ENCODE results near the gene NOL9.
A peak's percentile ranks its signal among the peaks of the same experiment; 100 is the strongest.
"Not testable (repeated sequence)": the region's sequence is repeated elsewhere in the genome, so short reads cannot be mapped to it uniquely, and the experiment has no call there.

Gene NOL9

DNA sequence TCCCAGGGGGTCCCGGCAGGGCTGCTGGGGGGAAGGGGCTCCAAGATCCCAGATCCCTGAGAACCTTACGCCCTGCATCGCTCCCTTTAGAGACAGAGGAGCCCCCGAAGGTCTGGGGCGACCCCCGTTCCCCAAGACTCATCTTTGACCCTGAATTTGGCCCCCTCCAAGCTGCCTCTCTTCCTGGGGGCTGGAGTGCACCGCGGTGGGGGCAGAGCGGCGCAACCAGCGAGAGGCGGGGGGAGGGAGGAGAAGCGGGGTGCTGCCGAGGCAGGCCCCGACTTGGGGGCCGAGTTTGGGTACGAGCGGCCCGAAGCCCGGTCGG, 57.5 kb downstream of the NOL9 start:
- H3K9ac ChIP-seq, result peak overlapping the region in 5 of 11 experiments; percentile 5 to 52 (median 24); a peak in 5 of 22 replicates
- H3K4me2 ChIP-seq, result peak overlapping the region; percentile 55 to 98 (median 96)

DNA sequence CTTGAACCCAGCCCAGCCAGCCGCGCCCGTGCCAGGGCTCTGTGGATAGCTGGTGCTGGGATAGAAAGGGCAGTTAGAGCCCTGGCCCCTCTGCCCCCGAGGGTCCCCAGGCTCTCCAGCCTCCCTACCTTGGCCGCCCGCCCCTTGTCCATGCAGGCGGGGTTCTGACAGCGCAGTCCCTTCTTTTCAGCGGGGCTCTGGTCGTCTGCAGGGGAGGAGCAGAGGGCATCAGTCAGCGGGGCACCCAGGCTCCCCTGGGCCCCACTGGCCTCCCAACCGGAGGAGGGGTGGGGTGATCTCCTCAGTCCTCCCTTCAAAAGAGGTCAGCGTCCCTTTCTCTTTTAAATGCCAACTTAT, 58.0 kb downstream of the NOL9 start:
- H3K4me1 ChIP-seq, result peaks cover 43 to 82% (median 70%) of the 10 kb centered on the region in 10 experiments
- peak overlapping the region; percentile 55 to 98 (median 96) for H3K4me2 ChIP-seq
- H3K9ac ChIP-seq, result peak overlapping the region in 4 of 11 experiments; percentile 22 to 52 (median 29); a peak in 5 of 22 replicates
- H3K27me3 ChIP-seq, result peaks cover 0 to 64% (median 10%) of the 10 kb centered on the region in 11 experiments; a peak in 17 of 22 replicates
- TF ChIP-seq Cebpa-rat (IDR thresholded peaks at IDR 0.05), result no peak
- H4K20me1 ChIP-seq, result peaks cover 0 to 67% (median 10%) of the 10 kb centered on the region in 11 experiments; a peak in 10 of 22 replicates
- H3K36me3 ChIP-seq, result no peaks in the 10 kb centered on the region
- H3K4me3 ChIP-seq, result peak overlapping the region in 1 of 10 experiments; percentile 47; a peak in 3 of 20 replicates
- H3K9me3 ChIP-seq (replicated peaks in 1 of 11), result no peaks in the 10 kb centered on the region
- H3K27ac ChIP-seq, result no peak overlapping the region

More for the DNA sequence above, 57.5 kb downstream of the NOL9 start:
- Histone ChIP-seq H4K20me1 (peaks cover 0 to 67% (median 10%) of the 10 kb centered on the region in 11 experiments; a peak in 11 of 22 replicates), H3K27me3 (peaks cover 0 to 64% (median 10%) of the 10 kb centered on the region in 11 experiments; a peak in 17 of 22 replicates), H3K4me1 (peaks cover 43 to 82% (median 70%) of the 10 kb centered on the region in 10 experiments), H3K27ac (no peak overlapping the region), H3K9me3 (replicated peaks in 1 of 11) (no peaks in the 10 kb centered on the region), H3K36me3 (no peaks in the 10 kb centered on the region), H3K4me3 (peak overlapping the region; percentile 12 to 72 (median 50); a peak in 15 of 20 replicates)
- no peak for TF ChIP-seq Cebpa-rat (IDR thresholded peaks at IDR 0.05)

DNA sequence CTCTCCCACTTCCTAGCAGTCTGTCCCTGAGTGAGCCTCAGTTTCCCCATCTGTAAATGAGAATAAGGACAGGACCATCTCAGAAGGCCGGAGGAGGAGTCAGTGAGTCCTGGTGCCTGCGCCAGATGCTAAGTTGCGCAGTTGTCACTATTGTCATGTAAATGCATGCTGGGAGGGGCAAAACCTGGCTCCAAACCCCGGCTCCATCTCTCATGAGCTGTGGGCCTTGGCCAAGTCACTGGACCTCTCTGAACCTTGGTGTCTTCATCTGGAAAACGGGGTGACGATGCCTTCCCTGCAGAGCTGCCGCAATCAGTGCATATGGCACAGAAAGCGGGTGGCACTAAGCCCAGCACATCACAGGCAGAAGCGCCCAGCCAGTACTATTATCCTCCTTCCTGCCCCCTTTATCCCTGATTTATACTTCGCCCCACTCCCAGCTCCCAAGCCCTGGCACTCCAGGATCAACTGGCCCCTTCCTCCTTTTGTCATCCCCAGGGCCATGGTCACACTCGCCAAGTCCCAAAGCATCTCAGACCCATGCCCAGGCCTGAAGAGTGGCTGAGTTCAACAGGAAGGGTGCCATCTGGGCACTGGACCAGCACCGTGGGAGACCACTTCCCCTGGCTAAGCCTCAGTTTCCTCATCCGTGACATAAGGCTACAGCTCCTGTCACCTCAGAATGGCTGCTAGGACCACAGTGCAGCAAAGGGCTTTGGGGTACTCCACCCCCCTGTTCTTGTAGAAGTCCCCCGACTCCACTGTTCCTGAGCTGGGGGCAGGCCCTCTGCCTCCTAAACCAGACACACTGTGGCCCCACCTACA, 58.6 kb downstream of the NOL9 start:
- Histone ChIP-seq H3K4me3 (peak overlapping the region in 1 of 10 experiments; percentile 47; a peak in 1 of 20 replicates), H3K9ac (peak overlapping the region in 4 of 11 experiments; percentile 22 to 52 (median 29); a peak in 4 of 22 replicates)

DNA sequence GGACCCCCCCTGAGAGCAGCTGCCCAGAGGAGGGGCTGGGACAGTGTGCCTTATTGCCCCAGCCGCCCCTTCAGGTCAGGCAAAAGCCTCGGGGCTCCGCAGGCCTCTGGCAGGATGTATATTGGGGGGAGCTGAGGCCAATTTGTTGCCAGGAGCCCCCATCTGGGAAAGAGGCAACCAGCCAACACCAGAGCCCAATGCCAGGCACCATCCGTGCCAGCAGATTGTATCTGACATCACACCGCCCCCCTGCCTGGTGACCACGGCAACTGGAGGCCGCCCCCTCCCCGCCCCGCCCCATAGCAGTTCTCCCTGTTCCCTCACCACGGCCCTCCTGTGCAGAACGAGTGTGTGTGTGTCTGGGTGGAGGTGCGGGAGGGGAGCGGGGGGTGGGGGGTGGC, 59.3 kb downstream of the NOL9 start:
- Histone ChIP-seq H4K20me1 (peaks cover 0 to 62% (median 10%) of the 10 kb centered on the region in 11 experiments; a peak in 10 of 22 replicates), H3K4me2 (peak overlapping the region in 2 of 11 experiments; percentile 95 to 96; a peak in 2 of 22 replicates), H3K4me3 (no peak overlapping the region)

More for the DNA sequence above, 58.6 kb downstream of the NOL9 start:
- Histone ChIP-seq H3K27me3 (peaks cover 0 to 64% (median 10%) of the 10 kb centered on the region in 11 experiments; a peak in 17 of 22 replicates), H4K20me1 (peaks cover 0 to 66% (median 10%) of the 10 kb centered on the region in 11 experiments; a peak in 10 of 22 replicates), H3K27ac (no peak overlapping the region), H3K4me2 (peak overlapping the region; percentile 19 to 98 (median 96); a peak in 20 of 22 replicates), H3K9me3 (replicated peaks in 1 of 11) (no peaks in the 10 kb centered on the region), H3K36me3 (no peaks in the 10 kb centered on the region), H3K4me1 (peaks cover 48 to 82% (median 73%) of the 10 kb centered on the region in 10 experiments)
- TF ChIP-seq Cebpa-rat (IDR thresholded peaks at IDR 0.05), result no peak

DNA sequence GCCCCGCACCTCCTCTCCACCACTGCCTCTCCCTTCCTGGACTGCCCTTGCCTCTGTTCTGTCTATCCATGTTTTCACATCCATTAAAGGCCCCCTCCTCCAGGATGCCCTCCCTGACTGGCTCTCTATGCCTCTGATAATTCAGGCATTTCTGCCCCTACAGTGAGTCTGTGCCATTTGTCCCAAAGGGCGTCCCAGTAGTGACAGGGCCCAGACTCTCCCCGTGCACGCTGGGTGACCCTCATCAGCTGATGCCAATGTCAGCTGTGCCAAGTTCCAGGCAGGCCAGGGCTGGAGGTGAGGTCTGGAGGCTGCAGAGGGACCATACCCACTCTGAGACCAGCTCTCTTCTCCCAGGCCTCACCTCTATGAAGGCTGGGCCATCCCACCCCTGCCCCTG, 59.7 kb downstream of the NOL9 start:
- Histone ChIP-seq H3K27me3 (peaks cover 0 to 72% (median 10%) of the 10 kb centered on the region in 11 experiments; a peak in 17 of 22 replicates), H4K20me1 (peaks cover 0 to 66% (median 10%) of the 10 kb centered on the region in 11 experiments; a peak in 13 of 22 replicates), H3K36me3 (no peaks in the 10 kb centered on the region), H3K9ac (no peak overlapping the region), H3K27ac (no peak overlapping the region), H3K4me2 (no peak overlapping the region), H3K4me1 (peaks cover 50 to 82% (median 74%) of the 10 kb centered on the region in 10 experiments), H3K9me3 (replicated peaks in 1 of 11) (no peaks in the 10 kb centered on the region), H3K4me3 (no peak overlapping the region)
- no peak for TF ChIP-seq Cebpa-rat (IDR thresholded peaks at IDR 0.05)

More for the DNA sequence above, 59.3 kb downstream of the NOL9 start:
- Histone ChIP-seq H3K9ac (no peak overlapping the region), H3K36me3 (no peaks in the 10 kb centered on the region), H3K9me3 (replicated peaks in 1 of 11) (no peaks in the 10 kb centered on the region), H3K27ac (no peak overlapping the region), H3K27me3 (peaks cover 0 to 71% (median 10%) of the 10 kb centered on the region in 11 experiments; a peak in 17 of 22 replicates), H3K4me1 (peaks cover 52 to 82% (median 75%) of the 10 kb centered on the region in 10 experiments)
- no peak for TF ChIP-seq Cebpa-rat (IDR thresholded peaks at IDR 0.05)

DNA sequence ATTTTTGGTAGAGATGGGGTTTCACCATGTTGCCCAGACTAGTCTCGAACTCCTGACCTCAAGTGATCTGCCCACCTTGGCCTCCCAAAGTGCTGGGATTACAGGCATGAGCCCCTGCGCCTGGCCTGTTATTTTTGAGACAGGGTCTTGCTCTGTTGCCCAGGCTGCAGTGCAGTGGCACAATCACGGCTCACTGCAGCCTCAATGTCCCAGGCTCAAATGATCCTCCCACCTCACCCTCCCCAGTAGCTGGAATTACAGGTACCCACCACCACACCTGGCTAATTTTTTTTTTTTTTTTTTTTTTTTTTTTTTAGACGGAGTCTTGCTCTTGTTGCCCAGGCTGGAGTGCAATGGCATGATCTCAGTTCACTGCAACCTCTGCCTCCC, 60.5 kb downstream of the NOL9 start:
- not testable (repeated sequence) for H3K9me3 ChIP-seq (replicated peaks in 1 of 11); H3K27ac ChIP-seq; H3K4me3 ChIP-seq; H3K36me3 ChIP-seq; H3K4me2 ChIP-seq; H3K9ac ChIP-seq
- Histone ChIP-seq H3K4me1 (peaks cover 42 to 82% (median 74%) of the 10 kb centered on the region in 10 experiments), H3K27me3 (peaks cover 0 to 70% (median 10%) of the 10 kb centered on the region in 11 experiments; a peak in 18 of 22 replicates), H4K20me1 (peaks cover 0 to 66% (median 12%) of the 10 kb centered on the region in 11 experiments; a peak in 13 of 22 replicates)

DNA sequence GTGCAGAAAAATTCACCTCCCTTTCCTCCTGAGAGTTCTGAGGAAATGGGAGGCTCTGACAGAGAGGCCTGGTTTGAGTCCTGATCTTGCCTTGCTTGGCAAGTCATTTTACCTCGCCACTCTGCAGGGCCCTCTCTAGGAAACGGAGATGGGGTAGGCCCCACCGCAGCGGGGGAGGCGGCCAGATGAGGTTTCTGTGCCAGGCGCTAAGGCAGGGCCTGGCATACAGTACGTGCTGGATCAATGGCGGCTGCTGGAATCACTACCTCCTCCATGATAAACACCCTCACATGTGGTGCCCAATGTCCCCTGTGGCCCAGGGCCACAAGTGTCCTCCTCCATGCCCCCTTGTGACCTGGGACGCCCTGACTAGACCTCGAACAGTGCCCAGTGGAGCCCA, 62.3 kb downstream of the NOL9 start:
- Histone ChIP-seq H3K9me3 (replicated peaks in 1 of 11) (no peaks in the 10 kb centered on the region), H3K27me3 (peaks cover 5 to 70% (median 23%) of the 10 kb centered on the region in 11 experiments; a peak in 21 of 22 replicates), H3K4me1 (peaks cover 32 to 68% (median 63%) of the 10 kb centered on the region in 10 experiments), H3K36me3 (no peaks in the 10 kb centered on the region), H3K4me2 (peak overlapping the region; percentile 23 to 100 (median 98); a peak in 21 of 22 replicates), H3K4me3 (peak overlapping the region in 1 of 10 experiments; percentile 64; a peak in 2 of 20 replicates), H3K9ac (peak overlapping the region in 3 of 11 experiments; percentile 69 to 78 (median 75); a peak in 5 of 22 replicates), H3K27ac (peak overlapping the region in 4 of 11 experiments; percentile 18 to 68 (median 43); a peak in 6 of 22 replicates), H4K20me1 (peaks cover 0 to 67% (median 11%) of the 10 kb centered on the region in 11 experiments; a peak in 12 of 22 replicates)
- TF ChIP-seq Cebpa-rat (IDR thresholded peaks at IDR 0.05), result no peak

DNA sequence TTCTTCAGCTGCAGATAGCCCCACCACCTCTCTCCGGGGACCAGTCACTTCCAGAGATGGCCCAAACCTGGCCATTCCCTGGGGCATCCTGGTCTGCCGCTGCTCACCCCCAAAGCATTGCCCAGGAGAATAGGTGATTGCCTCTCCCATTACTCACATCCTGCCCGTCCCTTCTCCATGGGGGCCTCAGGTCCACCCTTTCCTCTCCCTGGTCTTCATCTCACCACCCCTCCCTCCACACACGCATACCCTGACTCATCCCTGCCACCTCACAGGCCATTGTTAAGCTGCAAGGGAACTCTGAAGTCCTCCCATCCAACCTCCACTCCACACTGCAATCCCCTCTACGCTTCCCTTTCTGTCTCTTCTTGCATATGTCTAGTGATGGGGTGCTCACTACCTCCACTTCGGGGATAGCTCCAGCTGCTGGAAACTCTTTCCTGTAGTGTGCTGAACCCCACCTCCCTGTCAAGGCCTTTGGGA, 62.8 kb downstream of the NOL9 start, which contains the start of gene PLEKHG5:
TSS of gene PLEKHG5 (minus strand) at position 188 of the 483 bp plus-strand sequence. CDS start 14,096 bp downstream, outside the sequence.
- Histone ChIP-seq H3K27me3 (peaks cover 6 to 70% (median 23%) of the 10 kb centered on the region in 11 experiments), H3K4me1 (peaks cover 28 to 64% (median 59%) of the 10 kb centered on the region in 10 experiments), H3K27ac (peak within 1 kb of the TSS in 7 of 11 experiments; percentile 29 to 69 (median 61); a peak in 11 of 22 replicates), H3K4me3 (peak within 1 kb of the TSS; percentile 49 to 72 (median 62)), H3K9ac (peak within 1 kb of the TSS in 10 of 11 experiments; percentile 32 to 78 (median 62); a peak in 19 of 22 replicates), H4K20me1 (peaks cover 0 to 67% (median 11%) of the 10 kb centered on the region in 11 experiments; a peak in 12 of 22 replicates), H3K9me3 (replicated peaks in 1 of 11) (no peaks in the 10 kb centered on the region), H3K36me3 (no peaks in the 10 kb centered on the region), H3K4me2 (peak within 1 kb of the TSS; percentile 93 to 100 (median 98))
- TF ChIP-seq Cebpa-rat (IDR thresholded peaks at IDR 0.05), result no peak
